Measurements from ENCODE around the gene CD151.

CD151 gene

DNA sequence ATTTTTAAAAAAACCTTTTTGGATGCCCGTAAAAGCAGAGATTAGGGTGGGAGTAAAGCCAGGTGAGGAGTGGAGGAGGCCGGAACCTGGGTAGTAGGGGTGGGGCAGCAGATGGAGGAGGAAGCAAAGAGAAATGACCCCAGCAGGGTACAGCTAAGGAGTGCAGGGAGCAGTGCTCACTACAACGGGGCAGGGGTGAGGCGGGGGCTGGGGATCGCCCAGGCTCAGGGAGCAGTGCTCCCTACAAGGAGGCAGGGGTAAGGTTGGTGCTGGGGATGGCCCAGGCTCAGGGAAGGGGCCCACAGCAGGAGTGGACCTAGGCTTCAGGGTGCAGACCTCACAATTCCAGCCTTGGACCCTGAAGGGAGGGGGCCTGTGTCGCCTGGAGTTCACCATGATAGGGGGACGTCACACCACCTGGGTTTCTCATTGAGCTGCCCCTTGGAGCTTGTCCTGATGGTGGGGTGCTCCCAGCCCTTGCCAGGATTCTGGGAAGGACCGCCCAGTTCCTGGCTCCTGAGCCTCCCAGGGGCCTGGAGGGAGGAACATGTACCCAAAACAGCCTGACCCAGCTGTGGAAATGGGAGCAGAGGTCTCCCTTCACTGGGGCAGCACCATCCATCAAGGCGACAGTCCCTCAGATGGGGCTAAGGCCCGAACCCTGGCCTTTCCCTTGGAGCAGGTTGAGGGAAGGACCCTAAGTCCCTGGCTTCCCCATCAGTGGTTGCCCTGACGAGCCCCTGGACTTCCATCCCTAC, 16.9 kb upstream of the CD151 start:
- DNase-seq = no peak

DNA sequence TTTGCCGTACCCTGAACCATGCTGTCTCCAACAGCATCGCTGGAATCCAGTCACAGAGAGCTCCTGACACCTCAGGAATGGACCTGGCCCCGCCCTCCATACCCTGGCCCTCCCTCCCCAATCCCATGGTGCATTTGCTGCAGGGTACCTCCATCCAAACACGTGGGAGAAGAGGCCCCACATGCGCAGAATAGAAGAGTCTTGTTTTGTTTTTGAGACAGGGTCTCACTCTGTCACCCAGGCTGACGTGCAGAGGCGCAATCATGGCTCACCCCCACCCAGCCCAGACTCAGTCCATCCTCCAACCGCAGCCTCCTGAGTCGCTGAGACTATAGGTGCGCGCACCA, 16.3 kb upstream of the CD151 start:
- no peak for DNase-seq

DNA sequence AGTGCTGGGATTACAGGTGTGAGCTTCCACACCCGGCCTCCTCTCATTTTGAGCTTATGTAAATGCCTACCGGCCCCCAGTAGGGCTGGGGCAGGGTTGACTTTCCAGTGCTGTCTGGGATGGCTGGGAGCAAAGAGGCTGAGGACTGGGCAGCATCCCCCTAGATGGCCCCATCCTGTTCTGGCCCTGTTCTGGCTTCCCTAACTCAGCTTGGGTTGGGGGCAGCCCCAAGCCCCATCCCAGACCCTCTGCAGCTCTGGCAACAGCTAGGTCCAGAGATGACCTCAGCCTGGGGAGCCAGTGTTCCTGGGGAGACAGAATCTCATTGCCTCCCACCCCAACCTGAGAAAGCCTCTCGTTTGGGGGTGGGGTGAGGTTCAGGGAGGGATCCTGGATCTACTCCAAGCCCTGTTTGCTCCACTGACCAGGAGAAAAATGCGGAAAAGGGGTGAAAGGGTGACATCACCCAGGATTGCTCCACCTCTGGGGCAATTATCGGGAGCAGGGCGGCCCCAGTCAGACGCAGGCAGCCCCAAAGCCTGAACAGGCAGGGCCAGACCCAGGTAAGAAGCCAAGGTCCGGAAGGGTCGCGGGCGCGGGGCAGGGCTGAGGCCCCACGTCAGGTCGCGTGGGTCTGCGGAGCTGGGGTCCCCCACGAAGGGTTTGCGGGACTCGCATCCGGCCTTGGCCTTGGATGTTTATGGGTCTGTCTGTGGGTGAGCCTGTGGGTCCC, 14.2 kb upstream of the CD151 start, which contains the start of gene PNPLA2:
Gene PNPLA2, plus strand, starts transcription at position 519 of the 733 bp plus-strand sequence. CDS start 805 bp downstream, outside the sequence.
- DNase-seq = peak; percentile 54

DNA sequence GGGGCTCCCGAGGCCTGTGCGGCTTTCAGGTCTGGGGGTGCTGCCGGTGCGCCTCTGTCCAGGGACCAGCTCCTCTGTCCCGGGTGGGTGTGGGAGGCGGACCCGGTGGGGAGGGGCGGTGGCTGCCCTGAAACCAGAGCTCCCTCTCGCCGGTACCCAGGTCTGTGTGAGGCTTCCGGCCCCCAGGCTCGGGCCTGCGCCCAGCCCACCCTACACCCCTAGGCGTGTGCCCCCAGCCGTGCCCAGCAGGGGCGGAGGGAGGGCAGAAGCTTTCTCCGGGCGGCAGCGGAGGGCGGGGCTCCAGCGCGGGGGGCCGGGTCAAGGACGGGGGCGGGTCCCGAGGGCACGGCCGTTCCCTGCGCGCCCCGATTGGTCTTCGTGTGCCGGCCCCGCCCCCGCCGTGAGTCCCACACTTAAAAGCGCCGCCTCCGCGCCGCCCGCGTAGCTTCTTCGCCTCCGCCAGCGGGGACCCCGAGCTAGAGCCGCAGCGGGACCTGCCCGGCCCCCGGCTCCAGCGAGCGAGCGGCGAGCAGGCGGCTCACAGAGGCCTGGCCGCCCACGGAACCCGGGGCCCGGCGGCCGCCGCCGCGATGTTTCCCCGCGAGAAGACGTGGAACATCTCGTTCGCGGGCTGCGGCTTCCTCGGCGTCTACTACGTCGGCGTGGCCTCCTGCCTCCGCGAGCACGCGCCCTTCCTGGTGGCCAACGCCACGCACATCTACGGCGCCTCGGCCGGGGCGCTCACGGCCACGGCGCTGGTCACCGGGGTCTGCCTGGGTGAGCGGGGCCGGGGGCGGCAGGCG, 13.4 kb upstream of the CD151 start:
- DNase-seq = peak; percentile 87

DNA sequence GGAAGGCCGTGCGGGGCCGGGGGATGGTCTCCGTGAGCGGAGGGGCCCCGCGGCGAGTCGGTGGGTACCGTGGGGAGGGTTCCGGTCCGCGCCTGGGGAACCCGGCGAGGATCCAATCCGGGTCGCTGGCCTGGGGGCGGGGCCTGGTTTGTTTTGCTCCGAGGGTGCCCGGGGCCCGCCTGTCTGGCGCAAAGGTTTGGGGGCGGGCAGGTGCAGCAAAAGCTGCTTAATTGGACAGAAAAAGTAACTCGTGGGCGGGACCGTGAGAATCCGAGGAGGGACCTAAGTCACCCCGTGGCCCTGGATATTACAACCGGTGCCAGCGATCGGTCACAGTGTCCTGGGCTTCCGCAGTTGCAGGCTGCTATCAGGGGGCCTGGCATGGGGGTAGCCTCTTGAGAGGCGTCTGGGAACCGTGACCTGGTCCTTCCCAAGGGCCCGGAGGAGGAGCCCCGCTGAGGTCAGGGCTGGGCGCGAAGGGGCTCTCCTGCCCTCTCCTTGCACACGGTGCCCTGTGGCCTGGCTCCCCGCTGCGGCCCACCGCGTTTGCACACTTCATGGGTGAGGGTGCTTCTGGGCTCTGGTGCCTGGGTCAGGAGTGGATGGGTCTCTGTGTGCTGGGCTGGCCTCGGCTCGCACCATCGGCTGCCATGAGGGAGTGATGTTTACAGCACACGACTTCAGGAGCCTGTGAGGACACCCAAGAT, 12.7 kb upstream of the CD151 start:
- no peak for DNase-seq

DNA sequence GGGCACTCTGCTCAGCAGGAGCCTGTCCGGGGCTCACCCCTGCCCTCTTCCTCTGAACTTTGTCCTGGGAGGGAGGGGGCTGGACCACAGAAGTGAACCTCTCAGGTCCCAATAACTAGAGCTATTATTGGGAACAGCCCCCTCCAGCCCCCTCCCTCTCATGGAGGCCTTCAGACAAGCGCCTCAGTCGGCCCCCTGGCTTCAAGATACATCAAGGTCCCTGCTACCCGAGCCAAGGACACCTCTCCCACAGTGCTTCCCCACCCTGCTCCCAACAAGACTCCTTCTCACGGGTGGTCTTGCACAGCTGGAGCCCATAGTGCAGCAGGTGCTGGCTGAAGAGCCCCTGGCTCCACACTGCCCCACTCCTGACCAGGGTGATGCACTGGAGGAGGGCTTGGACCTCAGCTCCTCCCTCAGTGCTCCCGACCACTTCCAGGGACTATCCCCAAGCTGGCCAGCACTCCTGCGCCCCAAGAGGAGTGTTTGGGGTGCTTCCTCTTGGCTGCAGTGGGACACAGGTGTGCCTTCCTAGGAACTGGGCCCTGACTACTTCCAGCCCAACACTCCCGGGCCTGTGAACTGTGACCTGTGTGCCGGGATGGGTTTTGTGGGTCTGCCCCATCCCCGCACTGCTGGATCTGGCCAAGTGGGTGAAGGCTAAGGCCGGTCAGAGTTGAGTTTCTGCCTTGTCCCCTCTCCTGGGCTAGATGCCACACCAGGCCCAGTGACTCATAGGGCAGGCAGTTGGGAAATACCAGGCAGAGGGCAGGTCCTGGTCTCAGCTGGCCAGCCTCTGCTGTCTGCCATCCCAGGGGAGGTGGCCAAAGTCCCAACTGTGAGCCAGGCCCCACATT, 11.9 kb upstream of the CD151 start:
- DNase-seq = no peak

DNA sequence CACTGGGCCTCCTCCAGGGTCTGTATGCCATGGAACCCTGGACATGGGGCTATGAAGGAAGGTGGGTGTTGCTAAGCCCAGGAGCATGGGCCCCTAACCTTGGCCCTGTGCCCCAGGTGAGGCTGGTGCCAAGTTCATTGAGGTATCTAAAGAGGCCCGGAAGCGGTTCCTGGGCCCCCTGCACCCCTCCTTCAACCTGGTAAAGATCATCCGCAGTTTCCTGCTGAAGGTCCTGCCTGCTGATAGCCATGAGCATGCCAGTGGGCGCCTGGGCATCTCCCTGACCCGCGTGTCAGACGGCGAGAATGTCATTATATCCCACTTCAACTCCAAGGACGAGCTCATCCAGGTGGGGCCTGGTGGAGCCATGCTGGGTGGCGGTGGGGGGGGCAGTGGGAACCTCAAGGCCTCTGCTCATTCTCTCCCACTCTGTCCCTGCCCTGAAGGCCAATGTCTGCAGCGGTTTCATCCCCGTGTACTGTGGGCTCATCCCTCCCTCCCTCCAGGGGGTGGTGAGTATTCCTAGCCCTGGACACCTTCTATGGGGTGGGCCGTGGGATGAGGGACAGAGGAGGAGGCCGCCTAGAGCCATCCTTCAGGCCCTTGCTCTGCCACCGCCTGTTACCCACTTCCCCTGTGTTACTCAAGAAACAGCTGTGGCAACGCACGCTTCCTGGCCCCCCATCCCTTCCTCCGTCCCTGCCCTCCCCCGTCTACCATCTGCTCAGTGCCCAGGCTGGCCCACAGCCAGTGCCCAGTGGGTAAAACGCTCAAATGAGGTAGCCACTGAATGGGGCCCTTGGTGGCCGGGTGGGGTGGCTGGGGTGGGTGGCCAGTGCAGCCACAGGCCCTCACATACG, 11.0 kb upstream of the CD151 start:
- no peak for DNase-seq

DNA sequence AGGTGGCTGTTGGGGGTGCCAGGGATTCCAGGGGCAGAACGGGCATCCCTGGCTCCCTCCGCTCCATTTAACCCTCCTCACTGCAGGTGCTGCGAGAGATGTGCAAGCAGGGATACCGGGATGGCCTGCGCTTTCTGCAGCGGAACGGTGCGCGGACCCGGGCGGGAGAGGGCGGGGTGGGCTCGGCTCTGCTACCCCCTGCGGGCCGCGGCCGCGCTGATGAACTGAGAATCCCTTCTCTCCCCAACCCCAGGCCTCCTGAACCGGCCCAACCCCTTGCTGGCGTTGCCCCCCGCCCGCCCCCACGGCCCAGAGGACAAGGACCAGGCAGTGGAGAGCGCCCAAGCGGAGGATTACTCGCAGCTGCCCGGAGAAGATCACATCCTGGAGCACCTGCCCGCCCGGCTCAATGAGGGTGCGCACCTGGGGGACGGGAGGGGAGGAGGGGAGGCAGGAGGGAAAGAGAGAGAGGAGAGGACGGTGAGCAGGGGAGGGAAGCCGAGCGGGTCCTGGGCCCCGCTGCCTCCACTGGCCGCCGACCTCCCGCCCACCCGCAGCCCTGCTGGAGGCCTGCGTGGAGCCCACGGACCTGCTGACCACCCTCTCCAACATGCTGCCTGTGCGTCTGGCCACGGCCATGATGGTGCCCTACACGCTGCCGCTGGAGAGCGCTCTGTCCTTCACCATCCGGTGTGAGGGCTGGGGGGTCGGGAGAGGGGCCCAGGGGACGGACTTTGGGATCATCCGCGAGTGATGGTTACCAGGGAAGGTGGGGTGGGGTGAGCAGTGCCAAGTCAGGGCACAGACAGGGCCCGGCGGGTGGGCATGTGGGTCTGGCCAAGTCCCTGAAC, 9.1 kb upstream of the CD151 start:
- DNase-seq = no peak

DNA sequence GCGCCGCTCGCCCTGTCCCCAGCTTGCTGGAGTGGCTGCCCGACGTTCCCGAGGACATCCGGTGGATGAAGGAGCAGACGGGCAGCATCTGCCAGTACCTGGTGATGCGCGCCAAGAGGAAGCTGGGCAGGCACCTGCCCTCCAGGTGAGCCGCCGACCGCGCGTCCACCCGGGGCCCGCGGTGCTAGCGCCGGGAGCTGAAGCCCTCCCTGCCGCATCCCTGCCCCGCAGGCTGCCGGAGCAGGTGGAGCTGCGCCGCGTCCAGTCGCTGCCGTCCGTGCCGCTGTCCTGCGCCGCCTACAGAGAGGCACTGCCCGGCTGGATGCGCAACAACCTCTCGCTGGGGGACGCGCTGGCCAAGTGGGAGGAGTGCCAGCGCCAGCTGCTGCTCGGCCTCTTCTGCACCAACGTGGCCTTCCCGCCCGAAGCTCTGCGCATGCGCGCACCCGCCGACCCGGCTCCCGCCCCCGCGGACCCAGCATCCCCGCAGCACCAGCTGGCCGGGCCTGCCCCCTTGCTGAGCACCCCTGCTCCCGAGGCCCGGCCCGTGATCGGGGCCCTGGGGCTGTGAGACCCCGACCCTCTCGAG, 8.4 kb upstream of the CD151 start:
- no peak for DNase-seq

DNA sequence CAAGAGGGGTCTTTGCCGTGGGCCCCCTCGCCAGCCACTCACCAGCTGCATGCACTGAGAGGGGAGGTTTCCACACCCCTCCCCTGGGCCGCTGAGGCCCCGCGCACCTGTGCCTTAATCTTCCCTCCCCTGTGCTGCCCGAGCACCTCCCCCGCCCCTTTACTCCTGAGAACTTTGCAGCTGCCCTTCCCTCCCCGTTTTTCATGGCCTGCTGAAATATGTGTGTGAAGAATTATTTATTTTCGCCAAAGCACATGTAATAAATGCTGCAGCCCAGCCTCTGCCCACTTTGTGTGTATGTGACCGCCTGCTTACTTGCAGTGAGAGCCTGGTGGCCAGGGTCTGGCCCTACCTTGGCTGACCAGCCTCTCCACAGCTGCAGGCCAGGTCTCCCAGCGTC, 7.8 kb upstream of the CD151 start:
- DNase-seq = no peak

DNA sequence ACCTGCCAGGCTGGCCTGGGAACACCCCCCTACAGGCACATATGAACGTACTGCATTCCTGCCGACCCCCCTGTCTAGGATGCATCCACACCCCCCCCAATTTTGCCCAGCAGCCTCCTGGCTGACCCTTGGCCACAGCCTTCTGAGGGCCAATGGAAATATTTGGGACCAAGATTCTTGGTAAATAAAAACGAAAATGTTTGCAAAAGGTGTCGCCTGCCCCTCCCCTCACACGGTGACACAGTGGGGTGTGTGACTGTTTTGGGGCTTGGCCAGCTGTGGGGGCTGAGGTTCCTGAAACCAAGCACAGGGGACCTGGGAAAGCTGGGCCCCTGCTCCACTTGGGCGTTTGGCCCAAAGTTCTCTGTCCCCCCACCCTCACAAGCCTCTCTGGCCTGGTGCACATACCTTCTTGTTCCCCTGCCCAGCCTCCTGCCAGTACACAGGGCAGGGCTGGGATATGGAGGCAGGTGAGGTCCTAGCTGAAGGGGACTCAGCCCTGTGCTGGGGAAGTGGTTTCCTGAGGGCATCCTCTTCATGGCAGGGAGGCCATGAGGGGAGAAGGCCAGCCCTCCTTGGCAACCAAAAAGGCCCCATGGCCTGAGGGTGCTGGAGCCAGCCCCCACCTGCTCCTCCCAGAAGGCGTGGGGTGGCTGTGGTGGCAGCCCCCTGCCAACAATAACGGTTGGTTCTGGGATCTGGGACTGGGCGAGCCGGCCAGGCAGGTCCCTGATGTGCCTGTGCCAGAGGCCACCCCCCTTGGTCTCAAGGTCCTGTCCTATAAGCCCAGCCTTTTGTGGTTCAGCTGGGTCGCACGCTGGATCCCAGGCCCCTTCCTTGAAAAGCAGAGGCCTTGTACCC, 7.2 kb upstream of the CD151 start:
- DNase-seq = no peak

DNA sequence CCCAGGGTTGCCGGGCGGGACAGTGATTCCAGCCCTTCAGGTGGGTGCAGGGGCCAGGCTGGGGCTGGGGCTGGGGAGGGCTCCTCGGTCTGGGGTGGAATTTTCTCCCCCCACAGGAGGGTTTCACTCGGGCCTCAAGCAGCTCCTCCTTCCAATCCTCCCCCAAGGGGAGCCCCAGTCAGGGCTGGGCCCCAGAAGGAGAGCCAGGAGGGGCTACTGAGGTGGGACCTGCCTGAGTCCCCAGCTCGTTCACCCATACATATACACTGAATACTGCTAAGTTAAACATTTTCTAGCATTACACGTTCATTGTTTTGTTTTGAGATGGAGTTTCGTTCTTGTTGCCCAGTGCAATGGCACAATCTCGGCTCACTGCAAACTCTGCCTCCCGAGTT, 6.5 kb upstream of the CD151 start:
- DNase-seq = no peak

DNA sequence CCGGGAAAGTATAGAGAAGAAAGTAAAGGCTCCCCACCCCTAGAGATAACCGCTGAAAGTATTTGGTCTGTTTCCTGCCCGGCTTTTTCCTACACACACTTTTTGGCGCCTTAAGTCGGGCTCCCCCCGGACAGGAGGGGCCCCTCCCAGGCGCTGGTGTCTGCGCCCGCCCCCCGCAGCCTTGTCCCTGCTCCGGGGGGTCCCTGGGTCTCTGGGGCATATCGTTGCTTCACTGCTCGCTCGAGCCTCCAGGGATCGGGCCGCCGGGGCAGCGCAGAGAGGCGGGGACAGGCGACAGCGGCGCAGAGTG, 6.0 kb upstream of the CD151 start:
- no peak for DNase-seq

DNA sequence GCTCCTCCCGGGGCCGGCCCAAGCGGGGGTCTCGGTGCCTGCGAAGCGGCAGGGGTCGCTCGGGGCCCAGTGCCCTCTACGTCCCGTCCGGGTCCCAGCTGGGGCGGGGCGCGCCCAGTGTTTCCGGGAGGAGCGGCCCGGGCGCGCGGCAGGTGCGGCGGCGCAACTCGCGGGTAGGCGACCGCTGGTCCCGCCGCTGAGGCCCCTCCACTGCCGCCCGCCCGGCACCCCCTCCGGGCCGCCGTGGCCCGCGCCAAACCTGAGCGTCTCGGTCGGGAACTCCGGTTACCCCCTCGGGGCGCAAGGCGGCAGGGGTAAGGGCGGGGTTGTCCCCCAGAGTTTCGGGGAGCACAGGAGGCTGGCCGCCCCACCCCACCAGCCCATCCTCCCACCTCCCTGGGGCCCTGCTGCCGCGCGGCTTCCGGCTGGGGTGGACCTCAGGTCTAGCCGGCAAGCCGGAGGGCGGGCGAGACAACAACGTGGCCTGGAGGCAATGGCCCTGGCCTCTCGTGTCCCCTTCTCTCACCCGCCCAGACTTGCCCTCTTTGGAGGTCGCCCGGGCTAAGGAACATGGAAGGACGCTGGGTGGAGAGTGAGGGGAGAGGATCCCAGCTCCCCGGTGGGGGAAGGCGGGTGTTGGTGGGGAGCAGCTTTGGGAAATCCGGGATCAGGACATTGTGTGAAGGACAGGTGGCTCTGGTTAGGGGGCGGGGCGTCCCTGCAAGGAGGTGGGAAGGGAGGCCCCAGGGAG, 5.4 kb upstream of the CD151 start:
- DNase-seq = no peak

DNA sequence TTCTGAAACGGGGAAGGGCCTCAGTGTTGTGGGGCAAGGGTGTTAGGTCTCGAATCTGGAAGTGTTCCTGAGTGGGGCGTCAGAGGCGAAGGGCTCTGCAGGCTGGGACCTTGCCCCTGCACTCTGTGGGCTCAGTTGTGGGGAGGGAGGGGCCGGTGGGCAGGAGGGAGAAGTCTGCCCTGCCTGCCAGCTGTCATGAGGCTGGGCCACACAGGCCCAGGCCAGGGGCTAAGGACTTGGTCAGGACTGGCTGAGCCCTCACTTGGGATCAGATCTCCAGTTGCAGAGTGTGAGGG, 4.9 kb upstream of the CD151 start, which contains the start of gene CRACR2B:
Gene CRACR2B, plus strand, starts transcription at position 23 of the 296 bp plus-strand sequence. CDS start 689 bp downstream, outside the sequence.
- DNase-seq = no peak

DNA sequence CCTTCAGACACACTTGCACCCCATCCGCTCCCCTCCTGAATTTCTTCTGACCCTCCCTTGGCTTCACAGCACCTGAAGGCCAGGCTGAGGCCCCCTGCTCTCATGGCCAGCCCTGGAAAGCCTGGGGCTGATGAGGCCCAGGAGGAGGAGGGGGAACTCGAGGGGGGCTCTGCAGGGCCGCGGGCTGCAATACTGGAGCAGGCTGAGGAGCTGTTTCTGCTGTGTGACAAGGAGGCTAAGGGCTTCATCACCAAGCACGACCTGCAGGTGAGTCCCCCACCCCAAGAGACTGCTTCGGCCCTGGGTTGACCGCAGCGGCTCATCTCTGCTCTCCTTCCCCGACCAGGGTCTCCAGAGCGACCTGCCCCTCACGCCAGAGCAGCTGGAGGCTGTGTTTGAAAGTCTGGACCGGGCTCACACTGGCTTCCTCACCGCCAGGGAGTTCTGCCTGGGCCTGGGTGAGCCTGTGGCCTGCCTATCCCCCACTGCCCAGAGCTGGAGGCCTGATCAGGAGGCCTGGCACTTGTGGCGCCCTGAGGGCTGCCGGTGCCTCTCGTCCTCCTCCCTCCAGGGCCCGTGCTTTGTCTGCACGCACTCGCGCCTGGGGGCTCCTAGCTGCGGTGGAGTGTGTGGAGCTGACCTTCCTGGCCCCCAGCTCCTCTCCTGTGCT, 4.1 kb upstream of the CD151 start:
- DNase-seq = no peak

DNA sequence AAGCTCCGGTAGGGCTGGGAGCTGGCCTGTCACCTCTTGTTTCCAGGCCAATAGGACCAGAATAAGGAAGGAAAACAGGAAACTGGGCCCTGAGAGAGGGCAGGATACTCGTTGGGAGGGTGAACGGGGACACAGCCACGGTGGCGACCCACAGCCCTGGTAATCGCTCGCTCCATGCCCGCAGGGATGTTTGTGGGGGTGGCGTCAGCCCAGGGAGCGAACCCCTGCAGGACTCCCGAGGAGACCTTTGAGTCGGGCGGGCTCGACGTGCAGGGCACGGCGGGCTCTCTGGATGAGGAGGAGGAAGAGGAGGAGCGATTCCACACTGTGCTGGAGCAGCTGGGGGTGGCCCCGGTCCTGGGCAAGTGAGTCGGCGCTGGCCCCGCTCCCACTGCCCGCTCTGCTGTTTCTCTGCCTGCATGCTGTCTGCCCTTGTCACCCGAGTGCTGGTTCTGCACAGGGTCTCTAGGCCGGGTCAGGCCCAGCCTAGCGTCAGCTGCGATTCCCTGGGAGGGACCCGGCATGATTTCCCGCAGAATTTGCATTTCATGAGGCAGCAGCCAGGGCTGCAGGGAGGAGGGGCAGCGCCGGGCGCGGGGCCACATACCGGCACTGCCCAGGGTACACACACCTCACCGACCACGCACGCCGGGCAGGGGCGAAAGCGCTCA, 3.4 kb upstream of the CD151 start:
- DNase-seq = no peak

Data from fibroblast of skin of right quadriceps (primary cell).